Measurements from ENCODE around the gene MED27. TPM values are rescaled to one million over a fixed set of nuclear protein-coding genes. Genes with fewer than 3 reads are reported as not detected.

MED27 gene
- total and polyA plus RNA-seq, 7 donors, result 10.7 to 24.4 (median 14.2) TPM

GRCh38 chr9:131919216-131919615, 160.5 kb downstream of the MED27 start:
- no peaks in the 10 kb centered on the region for H3K36me3 ChIP-seq (ENCODE audit: insufficient read depth in 1 of 2, low read depth in 1 of 2)
- no peak overlapping the region for H3K4me3 ChIP-seq
- intact Hi-C loops (cut with DNase I), result no loop called here
- 39 to 68% (median 58%) methylated on average over 1 of the region's 1 CpG for WGBS, 3 donors
- TF ChIP-seq, protein P1, sequence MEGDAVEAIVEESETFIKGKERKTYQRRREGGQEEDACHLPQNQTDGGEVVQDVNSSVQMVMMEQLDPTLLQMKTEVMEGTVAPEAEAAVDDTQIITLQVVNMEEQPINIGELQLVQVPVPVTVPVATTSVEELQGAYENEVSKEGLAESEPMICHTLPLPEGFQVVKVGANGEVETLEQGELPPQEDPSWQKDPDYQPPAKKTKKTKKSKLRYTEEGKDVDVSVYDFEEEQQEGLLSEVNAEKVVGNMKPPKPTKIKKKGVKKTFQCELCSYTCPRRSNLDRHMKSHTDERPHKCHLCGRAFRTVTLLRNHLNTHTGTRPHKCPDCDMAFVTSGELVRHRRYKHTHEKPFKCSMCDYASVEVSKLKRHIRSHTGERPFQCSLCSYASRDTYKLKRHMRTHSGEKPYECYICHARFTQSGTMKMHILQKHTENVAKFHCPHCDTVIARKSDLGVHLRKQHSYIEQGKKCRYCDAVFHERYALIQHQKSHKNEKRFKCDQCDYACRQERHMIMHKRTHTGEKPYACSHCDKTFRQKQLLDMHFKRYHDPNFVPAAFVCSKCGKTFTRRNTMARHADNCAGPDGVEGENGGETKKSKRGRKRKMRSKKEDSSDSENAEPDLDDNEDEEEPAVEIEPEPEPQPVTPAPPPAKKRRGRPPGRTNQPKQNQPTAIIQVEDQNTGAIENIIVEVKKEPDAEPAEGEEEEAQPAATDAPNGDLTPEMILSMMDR (IDR thresholded peaks at IDR 0.05), result no peak
- no peaks in the 10 kb centered on the region for H3K27me3 ChIP-seq (ENCODE audit: insufficient read depth in 3 of 3, low read length in 2 of 3)
- no peak overlapping the region for H3K27ac ChIP-seq
- H3K9me3 ChIP-seq, result no peaks in the 10 kb centered on the region
- no peaks in the 10 kb centered on the region for H3K4me1 ChIP-seq
- ATAC-seq (no peak), DNase-seq (no peak)

- H3K27ac ChIP-seq, result no peak overlapping the region
- DNase-seq, result no peak
- H3K27me3 ChIP-seq (ENCODE audit: insufficient read depth in 3 of 3, low read length in 2 of 3), result no peaks in the 10 kb centered on the region
- TF ChIP-seq, protein P1 (IDR thresholded peaks at IDR 0.05), result no peak
- H3K9me3 ChIP-seq, result no peaks in the 10 kb centered on the region
- ATAC-seq, result no peak
- H3K36me3 ChIP-seq (ENCODE audit: insufficient read depth in 1 of 2, low read depth in 1 of 2), result no peaks in the 10 kb centered on the region
- 85 to 90% (median 87%) methylated on average over 5 of the region's 5 CpGs for WGBS, 3 donors
- intact Hi-C loops (cut with DNase I), result no loop called here
- no peak overlapping the region for H3K4me3 ChIP-seq
- no peaks in the 10 kb centered on the region for H3K4me1 ChIP-seq
These were observed 161.2 kb downstream of the MED27 start for GRCh38 chr9:131918481-131918880.

- intact Hi-C loops (cut with DNase I), result no loop called here
- Histone ChIP-seq H3K4me1 (no peaks in the 10 kb centered on the region), H3K27ac (no peak overlapping the region), H3K9me3 (no peaks in the 10 kb centered on the region), H3K4me3 (no peak overlapping the region), H3K36me3 (ENCODE audit: insufficient read depth in 1 of 2, low read depth in 1 of 2) (no peaks in the 10 kb centered on the region), H3K27me3 (ENCODE audit: insufficient read depth in 3 of 3, low read length in 2 of 3) (no peaks in the 10 kb centered on the region)
- TF ChIP-seq, protein P1 (IDR thresholded peaks at IDR 0.05), result no peak
- WGBS, 3 donors, result 47 to 65% (median 52%) methylated on average over 2 of the region's 2 CpGs
- DNase-seq (no peak), ATAC-seq (no peak)
These were observed 162.7 kb downstream of the MED27 start for GRCh38 chr9:131917009-131917408.

- Histone ChIP-seq H3K27me3 (ENCODE audit: insufficient read depth in 3 of 3, low read length in 2 of 3) (no peaks in the 10 kb centered on the region), H3K36me3 (ENCODE audit: insufficient read depth in 1 of 2, low read depth in 1 of 2) (no peaks in the 10 kb centered on the region), H3K27ac (no peak overlapping the region), H3K4me1 (no peaks in the 10 kb centered on the region), H3K4me3 (no peak overlapping the region), H3K9me3 (no peaks in the 10 kb centered on the region)
- 93 to 98% (median 93%) methylated on average over 2 of the region's 2 CpGs for WGBS, 3 donors
- intact Hi-C loops (cut with DNase I), result no loop called here
- DNase-seq (no peak), ATAC-seq (no peak)
- TF ChIP-seq, protein P1 (IDR thresholded peaks at IDR 0.05), result no peak
These were observed 164.5 kb downstream of the MED27 start for GRCh38 chr9:131915181-131915580.

DNA sequence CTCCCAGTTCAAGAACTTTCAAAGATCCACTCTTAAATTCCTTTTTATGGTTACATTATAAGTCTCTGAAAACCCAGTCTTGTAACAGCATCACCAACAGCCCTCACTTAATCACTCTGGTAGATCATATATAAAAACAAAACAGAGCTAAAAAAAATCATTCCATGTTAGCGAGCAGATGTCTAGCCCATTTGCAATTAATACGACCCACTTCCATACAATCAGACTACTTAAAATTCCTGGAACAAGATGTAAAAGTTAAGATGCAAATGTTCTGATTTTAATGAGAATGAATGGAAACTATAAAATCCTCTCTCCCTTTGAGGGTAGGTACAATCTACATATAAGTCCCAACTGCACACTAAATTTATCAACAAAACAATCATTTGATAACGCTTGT, 167.0 kb downstream of the MED27 start:
- TF ChIP-seq, protein P1 (IDR thresholded peaks at IDR 0.05), result no peak
- Histone ChIP-seq H3K4me1 (no peaks in the 10 kb centered on the region), H3K4me3 (no peak overlapping the region), H3K27ac (no peak overlapping the region), H3K9me3 (no peaks in the 10 kb centered on the region), H3K27me3 (ENCODE audit: insufficient read depth in 3 of 3, low read length in 2 of 3) (no peaks in the 10 kb centered on the region), H3K36me3 (ENCODE audit: insufficient read depth in 1 of 2, low read depth in 1 of 2) (no peaks in the 10 kb centered on the region)
- ATAC-seq (no peak), DNase-seq (no peak)
- 81 to 97% (median 94%) methylated on average over 3 of the region's 3 CpGs for WGBS, 3 donors
- intact Hi-C loops (cut with DNase I), result no loop called here

Measured in psoas muscle (tissue), 8 donors.